HG03469 (cell line): ENCODE results near the gene TTC1.
"Not testable (repeated sequence)": the region's sequence is repeated elsewhere in the genome, so short reads cannot be mapped to it uniquely, and the experiment has no call there.

ENCODE experiments used
- ATAC-seq: cut with Tn5 transposase; IDR thresholded peaks from one replicate; pipeline ENCODE4 v1.9.1; 2021; ENCODE audit warnings: mild to moderate bottlenecking, moderate library complexity, moderate number of reproducible peaks; ENCODE audit not compliant: unreplicated experiment

The TTC1 gene

GRCh38 chr5:160036884-160037283 is 27.9 kb downstream of the TTC1 start:
- no peak for ATAC-seq

- no peak for ATAC-seq
Observed at GRCh38 chr5:160039810-160040470, 31.0 kb downstream of the TTC1 start.

- ATAC-seq: no peak
Observed at GRCh38 chr5:160040471-160040835, 31.5 kb downstream of the TTC1 start.

- no peak for ATAC-seq
Observed at GRCh38 chr5:160042671-160043070, 33.7 kb downstream of the TTC1 start.

- no peak for ATAC-seq
Observed at GRCh38 chr5:160044391-160044804, 35.5 kb downstream of the TTC1 start.

- no peak for ATAC-seq
Observed at GRCh38 chr5:160044967-160045366, 36.0 kb downstream of the TTC1 start.

- ATAC-seq: no peak
Observed at GRCh38 chr5:160047423-160047822, 38.5 kb downstream of the TTC1 start.

- ATAC-seq: no peak
Observed at GRCh38 chr5:160048131-160048530, 39.2 kb downstream of the TTC1 start.

GRCh38 chr5:160049099-160049498 is 40.2 kb downstream of the TTC1 start:
- no peak for ATAC-seq

- no peak for ATAC-seq
Observed at GRCh38 chr5:160054047-160054446, 45.1 kb downstream of the TTC1 start.

GRCh38 chr5:160054831-160055230 is 45.9 kb downstream of the TTC1 start:
- no peak for ATAC-seq

- no peak for ATAC-seq
Observed at GRCh38 chr5:160057256-160057655, 48.3 kb downstream of the TTC1 start.

- no peak for ATAC-seq
Observed at GRCh38 chr5:160060001-160060400, 51.1 kb downstream of the TTC1 start.

- no peak for ATAC-seq
Observed at GRCh38 chr5:160061770-160062169, 52.8 kb downstream of the TTC1 start.

GRCh38 chr5:160064417-160064810 is 55.5 kb downstream of the TTC1 start:
- ATAC-seq: no peak

- no peak for ATAC-seq
Observed at GRCh38 chr5:160064995-160065614, 56.2 kb downstream of the TTC1 start.

- ATAC-seq: not testable (repeated sequence)
Observed at GRCh38 chr5:160069120-160069519, 60.2 kb downstream of the TTC1 start.

GRCh38 chr5:160071516-160071915 is 62.6 kb downstream of the TTC1 start:
- no peak for ATAC-seq

GRCh38 chr5:160071916-160072315 is 63.0 kb downstream of the TTC1 start:
- no peak for ATAC-seq

GRCh38 chr5:160075073-160075472 is 66.1 kb downstream of the TTC1 start:
- ATAC-seq: no peak

GRCh38 chr5:160076997-160077396 is 68.1 kb downstream of the TTC1 start:
- no peak for ATAC-seq

- no peak for ATAC-seq
Observed at GRCh38 chr5:160079753-160080152, 70.8 kb downstream of the TTC1 start.

GRCh38 chr5:160081495-160081894 is 72.6 kb downstream of the TTC1 start:
- no peak for ATAC-seq
